GM21619 (cell line): ENCODE data around the gene QRFP.
"Not testable (repeated sequence)": the region's sequence is repeated elsewhere in the genome, so short reads cannot be mapped to it uniquely, and the experiment has no call there.

Source experiments
- ATAC-seq: cut with Tn5 transposase; IDR thresholded peaks from one replicate; pipeline ENCODE4 v1.9.1; 2021; ENCODE audit not compliant: unreplicated experiment

The QRFP gene

GRCh38 chr9:130854835-130855234, 41.8 kb downstream of the QRFP start:
- no peak for ATAC-seq

GRCh38 chr9:130854092-130854491, 42.5 kb downstream of the QRFP start:
- ATAC-seq: no peak

GRCh38 chr9:130852801-130853200, 43.8 kb downstream of the QRFP start:
- no peak for ATAC-seq

- ATAC-seq: no peak
These were observed 47.3 kb downstream of the QRFP start for GRCh38 chr9:130849356-130849755.

GRCh38 chr9:130848514-130848913, 48.1 kb downstream of the QRFP start:
- ATAC-seq: not testable (repeated sequence)

GRCh38 chr9:130847306-130848217, 49.0 kb downstream of the QRFP start:
- no peak for ATAC-seq

GRCh38 chr9:130846487-130847305, 49.9 kb downstream of the QRFP start:
- no peak for ATAC-seq

- ATAC-seq: no peak
These were observed 50.6 kb downstream of the QRFP start for GRCh38 chr9:130845901-130846481.

GRCh38 chr9:130845254-130845653, 51.4 kb downstream of the QRFP start:
- ATAC-seq: no peak

GRCh38 chr9:130844044-130844451, 52.6 kb downstream of the QRFP start:
- ATAC-seq: no peak

- no peak for ATAC-seq
These were observed 53.3 kb downstream of the QRFP start for GRCh38 chr9:130843049-130843908.
